HepG2 (cell line): Measurements from ENCODE around the gene SGF29. TPM values are rescaled to one million over a fixed set of nuclear protein-coding genes. Genes with fewer than 3 reads are reported as not detected.
"Not testable (repeated sequence)": the region's sequence is repeated elsewhere in the genome, so short reads cannot be mapped to it uniquely, and the experiment has no call there.

Experiments used
- ATAC-seq: fragments of 200-7000 bp; cut with Tn5 transposase; 3 replicates; pipeline ENCODE4 v1.9.1; 2020; ENCODE audit warnings: mild to moderate bottlenecking, moderate library complexity
- BruUV-seq: library from RNA; stranded (reverse); fragments of 400-500 nt; replicated peaks from 2 replicates; lab custom pipeline; 2021; lab: Mats Ljungman, UMichigan
- CTCF ChIA-PET: fragments of 300-600 bp; formaldehyde crosslinking; extraction: SDS; loops from one replicate; lab custom pipeline; 2021; ENCODE audit warnings: low total read pairs, inconsistent platforms, low intra/inter-chr PET ratio; lab: Yijun Ruan, JAX
- POLR2A ChIA-PET: fragments of 350-600 bp; sonication (Branson Sonifier 250); formaldehyde crosslinking; loops from one replicate; lab custom pipeline; 2020; ENCODE audit warnings: antibody characterized with exemption, inconsistent platforms; lab: Yijun Ruan, JAX
- DNase-seq: peaks from one replicate; pipeline ENCODE4 v3.0.0-alpha.2; 2015; ENCODE audit warnings: low spot score
- FAIRE-seq: peaks from 3 replicates; lab custom pipeline; 2011; peaks lifted over from hg19 to GRCh38; lab: Jason Lieb, UNC
- H2AFZ ChIP-seq: one replicate; pipeline ENCODE4 v1.6.1; 2011; ENCODE audit warnings: low read length, inconsistent platforms
- H3K27ac ChIP-seq: fragments of 300-600 bp; 3 replicates; pipeline ENCODE4 v1.8.0; 2011; ENCODE audit warnings: mixed run types, mild to moderate bottlenecking, mixed read lengths, low read length, inconsistent platforms; ENCODE audit not compliant: insufficient read depth; ENCODE audit errors: extremely low read length
- H3K27me3 ChIP-seq, 2 experiments: fragments of 200-600 bp in 1 of 2; 2 replicates in 1 of 2; 3 replicates in 1 of 2; pipeline versions ENCODE4 v1.6.0 to v1.8.0; 2011; ENCODE audit warnings: low read length in 2 of 2, mild to moderate bottlenecking in 2 of 2, moderate library complexity in 2 of 2, inconsistent platforms in 1 of 2; ENCODE audit not compliant: insufficient read depth in 2 of 2, control insufficient read depth in 1 of 2
- H3K36me3 ChIP-seq, 2 experiments: fragments of 200-600 bp in 1 of 2; replicated peaks in 1 of 2; 2 replicates in 1 of 2; 3 replicates in 1 of 2; pipeline versions ENCODE4 v1.5.1 to v1.8.0; 2011; ENCODE audit warnings: low read length in 2 of 2, inconsistent platforms in 1 of 2; ENCODE audit not compliant: insufficient read depth in 2 of 2, control insufficient read depth in 1 of 2
- H3K4me1 ChIP-seq: 2 replicates; pipeline ENCODE4 v1.5.1; 2012; ENCODE audit warnings: low read length, inconsistent platforms; ENCODE audit not compliant: insufficient read depth
- H3K4me2 ChIP-seq: 2 replicates; pipeline ENCODE4 v1.6.0; 2011; ENCODE audit warnings: low read depth, low read length, inconsistent platforms
- H3K4me3 ChIP-seq, 3 experiments: fragments of 200-600 bp in 1 of 3; sonication (generic), shearing (Covaris generic) in 1 of 3; replicated peaks in 1 of 3; 2 replicates each; pipeline ENCODE4 v1.5.1; 2011 to 2016; ENCODE audit warnings: low read length in 3 of 3, inconsistent platforms in 2 of 3, low read depth in 2 of 3, mild to moderate bottlenecking in 2 of 3, control low read depth in 1 of 3, mixed read lengths in 1 of 3; ENCODE audit not compliant: insufficient read depth in 1 of 3
- H3K79me2 ChIP-seq: one replicate; pipeline ENCODE4 v1.6.1; 2011; ENCODE audit warnings: low read length, inconsistent platforms; ENCODE audit not compliant: insufficient read depth
- H3K9ac ChIP-seq: 2 replicates; pipeline ENCODE4 v1.6.0; 2011; ENCODE audit warnings: mild to moderate bottlenecking, low read depth, low read length, inconsistent platforms; ENCODE audit not compliant: insufficient read depth
- H3K9me3 ChIP-seq: 2 replicates; pipeline ENCODE4 v1.5.1; 2012; ENCODE audit warnings: mild to moderate bottlenecking, low read length
- H4K20me1 ChIP-seq: 2 replicates; pipeline ENCODE4 v1.6.0; 2011; ENCODE audit warnings: inconsistent platforms, mild to moderate bottlenecking, low read length, moderate library complexity; ENCODE audit not compliant: insufficient read depth
- WGBS: methylation state at CpG from one replicate; pipeline ENCODE4 v1.1.6; 2017; ENCODE audit warnings: low lambda C conversion rate; 5-methylcytosine and 5-hydroxymethylcytosine counted together
- in situ Hi-C: cut with HindIII; loops from 2 replicates; pipeline ENCODE4 v1.10.0; 2017; ENCODE audit warnings: low pct_unique_long_range_greater_than_20kb; ENCODE audit not compliant: extremely low pct_ligation_motif_present
- intact Hi-C: fragments of 100-400 bp; cut with micrococcal nuclease; formaldehyde crosslinking; loops from one replicate; pipeline ENCODE4 v1.10.0; 2022; ENCODE audit not compliant: unreplicated experiment
- polyA plus RNA-seq, 8 experiments: library from polyadenylated mRNA; depleted of rRNA in 3 of 8; stranded (reverse) in 7 of 8; unstranded in 1 of 8; fragments of >200 nt; fragmentation: Illumina TruSeq in 4 of 8; extraction: Trizol in 4 of 8; gene quantifications; 2 replicates each; pipeline versions ENCODE4 v1.2.1 to v1.2.3, GENCODE V29; 2011 to 2016; ENCODE audit warnings: low read depth in 4 of 8, missing spikeins in 1 of 8, mixed read lengths in 1 of 8; ENCODE audit not compliant: insufficient read depth in 1 of 8
- total RNA-seq, 5 experiments: library from RNA; depleted of rRNA; stranded (reverse); fragments of >200 nt; fragmentation: Illumina TruSeq; extraction: Trizol; gene quantifications; 2 replicates each; pipeline ENCODE4 v1.2.3, GENCODE V29; 2016; ENCODE audit warnings: low read depth in 1 of 5

Gene SGF29
- total and polyA plus RNA-seq, 2 of the 13 experiments (the other 11 are each of a cell fraction or from before 2014, with no cell fraction given), result 5.0 to 29.4 TPM

DNA sequence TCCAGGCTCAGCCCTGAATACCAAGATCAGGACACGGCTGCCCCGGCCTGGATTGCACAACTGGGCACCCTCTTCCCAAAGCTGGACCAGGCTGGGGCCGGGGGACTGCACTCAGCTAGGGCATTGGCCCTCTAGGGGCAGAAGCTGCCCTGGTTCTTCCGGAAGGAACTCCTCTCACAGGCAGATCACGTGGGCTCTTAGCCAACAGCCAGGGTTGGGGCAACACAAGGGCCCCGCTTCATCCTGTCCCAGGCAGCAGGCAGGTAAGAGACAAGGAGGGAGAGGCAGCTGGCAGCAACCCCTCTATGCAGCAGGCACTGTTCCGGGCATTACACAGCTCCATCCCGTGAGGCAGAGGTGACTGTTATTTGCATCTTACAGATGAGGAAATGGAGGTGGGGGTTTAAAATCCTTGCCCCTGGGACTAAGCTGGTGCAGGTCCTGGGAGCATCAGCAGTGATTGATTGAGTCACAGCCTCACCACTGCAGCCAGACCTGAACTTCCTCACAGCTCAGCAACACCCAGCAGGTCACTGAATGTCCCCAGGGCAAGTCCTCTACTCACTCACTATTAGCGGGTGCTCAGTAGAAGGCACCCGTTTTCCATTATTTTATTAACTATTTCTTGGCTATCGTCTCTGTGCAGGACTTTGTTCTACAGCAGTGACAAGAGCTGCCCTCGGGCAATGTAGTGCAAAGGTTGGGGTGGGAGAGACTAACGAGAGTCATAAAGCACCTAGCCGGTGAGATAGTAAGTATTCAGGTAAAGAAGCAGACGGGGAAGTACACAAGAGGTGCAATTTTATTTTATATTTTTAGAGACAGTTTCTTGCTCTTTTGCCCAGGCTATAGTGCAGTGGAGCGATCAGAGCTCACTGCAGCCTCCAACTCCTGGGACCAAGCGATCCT lies 45.9 kb downstream of the SGF29 start:
- H3K27me3 ChIP-seq, H3K9ac ChIP-seq, CTCF ChIA-PET, DNase-seq, intact Hi-C loops, H3K27ac ChIP-seq, H3K36me3 ChIP-seq, H3K4me2 ChIP-seq, H3K9me3 ChIP-seq, H2AFZ ChIP-seq, in situ Hi-C loops, POLR2A ChIA-PET, H3K4me3 ChIP-seq, H3K79me2 ChIP-seq, H4K20me1 ChIP-seq: not testable (repeated sequence)
- H3K4me1 ChIP-seq, result peaks cover 47% of the 10 kb centered on the region
- FAIRE-seq, result peak; percentile 89
- WGBS, result no CpG with 5 or more reads among the region's 17 CpGs
- peak; percentile 81 for ATAC-seq
- TSS peak; percentile 43 for BruUV-seq

DNA sequence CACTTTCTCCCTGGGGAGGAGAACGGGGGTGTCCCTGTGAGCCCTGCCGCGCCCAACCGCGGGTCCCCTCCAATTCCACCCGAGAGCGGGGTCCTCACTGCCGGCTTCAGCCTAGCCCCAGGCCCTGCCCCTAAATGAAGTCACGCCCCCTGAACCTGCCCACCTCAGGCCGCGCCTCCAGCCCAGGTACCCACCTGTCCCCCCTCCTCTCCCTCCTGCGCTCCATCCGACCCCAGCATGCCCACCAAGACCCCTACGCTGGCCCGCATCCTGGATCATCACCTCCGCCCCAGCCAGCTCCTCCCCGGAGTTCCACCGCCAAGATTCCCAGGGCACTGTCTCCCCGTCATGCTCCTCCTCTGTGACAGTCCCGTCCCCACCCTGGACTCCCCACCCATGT lies 47.2 kb downstream of the SGF29 start:
- H3K9me3 ChIP-seq, CTCF ChIA-PET, H4K20me1 ChIP-seq, POLR2A ChIA-PET, H3K4me2 ChIP-seq, in situ Hi-C loops, DNase-seq, H3K36me3 ChIP-seq, FAIRE-seq, H3K79me2 ChIP-seq, H3K27ac ChIP-seq, BruUV-seq, H3K9ac ChIP-seq, ATAC-seq, H3K27me3 ChIP-seq, H3K4me3 ChIP-seq, H2AFZ ChIP-seq, intact Hi-C loops: not testable (repeated sequence)
- WGBS, result 88% methylated on average over 13 of the region's 20 CpGs
- peaks cover 33% of the 10 kb centered on the region for H3K4me1 ChIP-seq

DNA sequence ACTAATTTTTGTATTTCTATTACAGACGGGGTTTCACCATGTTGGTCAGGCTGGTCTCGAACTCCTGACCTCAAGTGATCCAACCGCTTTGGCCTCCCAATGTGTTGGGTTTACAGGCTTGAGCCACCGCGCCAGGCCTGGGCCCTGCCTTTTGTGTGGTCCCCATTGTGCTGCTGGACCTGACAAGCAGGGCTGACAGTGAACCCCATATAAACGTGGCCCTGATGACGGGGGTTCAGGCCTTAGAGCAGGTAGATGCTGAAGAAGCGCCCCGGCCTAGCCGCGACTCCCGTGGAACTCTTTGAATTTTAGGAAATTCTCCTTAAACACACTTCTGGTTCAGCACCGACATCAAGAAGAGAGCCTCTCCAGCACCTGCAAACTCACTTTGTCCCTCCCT lies 47.9 kb downstream of the SGF29 start:
- H3K27ac ChIP-seq, H3K9ac ChIP-seq, FAIRE-seq, CTCF ChIA-PET, H3K9me3 ChIP-seq, H4K20me1 ChIP-seq, H3K4me2 ChIP-seq, H3K4me3 ChIP-seq, H3K36me3 ChIP-seq, BruUV-seq, H3K79me2 ChIP-seq, in situ Hi-C loops, ATAC-seq, intact Hi-C loops, DNase-seq, POLR2A ChIA-PET, H2AFZ ChIP-seq, H3K27me3 ChIP-seq: not testable (repeated sequence)
- H3K4me1 ChIP-seq, result peaks cover 27% of the 10 kb centered on the region
- 85% methylated on average over 13 of the region's 13 CpGs for WGBS
